Measurements from ENCODE around the gene MYH3. TPM values are rescaled to one million over a fixed set of nuclear protein-coding genes. Genes with fewer than 3 reads are reported as not detected.

MYH3 gene
- total and polyA plus RNA-seq, 4 donors: 0.43 to 2.0 (median 0.99) TPM

DNA sequence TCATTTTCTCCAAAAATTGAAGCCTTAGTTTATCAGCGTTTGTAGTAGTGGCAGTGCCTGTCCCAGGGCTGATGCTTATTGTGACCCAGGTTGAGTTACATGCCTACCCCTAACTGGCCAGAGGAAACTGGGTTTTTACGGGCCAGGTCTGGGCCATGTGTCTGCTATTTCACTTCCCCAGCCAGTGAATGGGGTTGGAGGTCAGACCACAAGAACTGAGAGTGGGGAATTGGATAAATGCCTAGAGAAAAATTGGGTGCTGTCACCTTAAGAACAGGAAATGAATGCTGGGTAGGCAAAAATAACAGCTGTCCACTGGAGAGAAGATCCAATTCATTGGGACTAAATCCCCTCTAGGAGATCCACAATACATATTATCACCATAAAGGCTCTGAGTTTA is 45.5 kb upstream of the MYH3 start:
- TF ChIP-seq SP1 (IDR thresholded peaks at IDR 0.05): no peak
- TF ChIP-seq, protein P1, sequence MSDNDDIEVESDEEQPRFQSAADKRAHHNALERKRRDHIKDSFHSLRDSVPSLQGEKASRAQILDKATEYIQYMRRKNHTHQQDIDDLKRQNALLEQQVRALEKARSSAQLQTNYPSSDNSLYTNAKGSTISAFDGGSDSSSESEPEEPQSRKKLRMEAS (IDR thresholded peaks at IDR 0.05): no peak
- TF ChIP-seq REST (IDR thresholded peaks at IDR 0.05): no peak
- TF ChIP-seq NR2F2 (IDR thresholded peaks at IDR 0.05): no peak
- no peak for TF ChIP-seq HNF4G (IDR thresholded peaks at IDR 0.05)
- TF ChIP-seq RXRA (IDR thresholded peaks at IDR 0.05): no peak
- no peak for TF ChIP-seq EGR1 (IDR thresholded peaks at IDR 0.05; ENCODE audit: low read depth in 2 of 2)
- TF ChIP-seq CTCF (IDR thresholded peaks at IDR 0.05; ENCODE audit: low read depth, low read length, missing input control): no peak
- TF ChIP-seq RAD21 (IDR thresholded peaks at IDR 0.05): no peak
- TF ChIP-seq, protein P2, sequence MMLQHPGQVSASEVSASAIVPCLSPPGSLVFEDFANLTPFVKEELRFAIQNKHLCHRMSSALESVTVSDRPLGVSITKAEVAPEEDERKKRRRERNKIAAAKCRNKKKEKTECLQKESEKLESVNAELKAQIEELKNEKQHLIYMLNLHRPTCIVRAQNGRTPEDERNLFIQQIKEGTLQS (IDR thresholded peaks at IDR 0.05): no peak
- TF ChIP-seq TAF1 (conservative IDR thresholded peaks at IDR 0.05): no peak
- TF ChIP-seq FOXA1 (IDR thresholded peaks at IDR 0.05): no peak
- no peak for TF ChIP-seq HNF4A (conservative IDR thresholded peaks at IDR 0.05)
- no peak for TF ChIP-seq GABPA (IDR thresholded peaks at IDR 0.05 in 1 of 2, conservative IDR thresholded peaks at IDR 0.05 in 1 of 2)
- TF ChIP-seq, protein P3, sequence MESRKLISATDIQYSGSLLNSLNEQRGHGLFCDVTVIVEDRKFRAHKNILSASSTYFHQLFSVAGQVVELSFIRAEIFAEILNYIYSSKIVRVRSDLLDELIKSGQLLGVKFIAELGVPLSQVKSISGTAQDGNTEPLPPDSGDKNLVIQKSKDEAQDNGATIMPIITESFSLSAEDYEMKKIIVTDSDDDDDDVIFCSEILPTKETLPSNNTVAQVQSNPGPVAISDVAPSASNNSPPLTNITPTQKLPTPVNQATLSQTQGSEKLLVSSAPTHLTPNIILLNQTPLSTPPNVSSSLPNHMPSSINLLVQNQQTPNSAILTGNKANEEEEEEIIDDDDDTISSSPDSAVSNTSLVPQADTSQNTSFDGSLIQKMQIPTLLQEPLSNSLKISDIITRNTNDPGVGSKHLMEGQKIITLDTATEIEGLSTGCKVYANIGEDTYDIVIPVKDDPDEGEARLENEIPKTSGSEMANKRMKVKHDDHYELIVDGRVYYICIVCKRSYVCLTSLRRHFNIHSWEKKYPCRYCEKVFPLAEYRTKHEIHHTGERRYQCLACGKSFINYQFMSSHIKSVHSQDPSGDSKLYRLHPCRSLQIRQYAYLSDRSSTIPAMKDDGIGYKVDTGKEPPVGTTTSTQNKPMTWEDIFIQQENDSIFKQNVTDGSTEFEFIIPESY (IDR thresholded peaks at IDR 0.05): no peak
- TF ChIP-seq FOXA2 (IDR thresholded peaks at IDR 0.05): no peak
- TF ChIP-seq JUND (IDR thresholded peaks at IDR 0.05): no peak
- Histone ChIP-seq H3K9me3 (ENCODE audit: control insufficient read depth in 4 of 4, low read length in 3 of 4) (no peaks in the 10 kb centered on the region), H3K4me1 (ENCODE audit: control insufficient read depth in 4 of 4, insufficient read depth in 4 of 4, low read length in 3 of 4) (peaks cover 0 to 11% (median 4%) of the 10 kb centered on the region in 4 donors), H3K9ac (ENCODE audit: low read depth in 1 of 2, low read length in 2 of 2) (no peak overlapping the region), H3K4me3 (ENCODE audit: low read depth in 1 of 3, low read length in 3 of 3) (no peak overlapping the region), H3K27ac (ENCODE audit: low read depth in 1 of 2, low read length in 2 of 2) (no peak overlapping the region), H3K36me3 (ENCODE audit: control insufficient read depth in 4 of 4, insufficient read depth in 3 of 4, low read depth in 1 of 4, low read length in 3 of 4) (peaks cover 0 to 20% (median 16%) of the 10 kb centered on the region in 4 donors), H3K27me3 (ENCODE audit: control insufficient read depth in 4 of 4, insufficient read depth in 4 of 4, low read length in 3 of 4) (no peaks in the 10 kb centered on the region)
- 77% methylated on average over 2 of the region's 2 CpGs for WGBS
- no peak for DNase-seq (ENCODE audit: low spot score)
